ENCODE results near the gene RPGR.

The RPGR gene

GRCh38 chrX:38247051-38247450 is 80.3 kb downstream of the RPGR start:
- no peak for DNase-seq

- no peak for DNase-seq
Observed at GRCh38 chrX:38240541-38240940, 86.8 kb downstream of the RPGR start.

- DNase-seq: no peak
Observed at GRCh38 chrX:38236901-38237615, 90.3 kb downstream of the RPGR start.

- no peak for DNase-seq
Observed at GRCh38 chrX:38233891-38234667, 93.2 kb downstream of the RPGR start.

- no peak for DNase-seq
Observed at GRCh38 chrX:38232079-38232686, 95.1 kb downstream of the RPGR start.

- DNase-seq: no peak
Observed at GRCh38 chrX:38225093-38225492, 102.2 kb downstream of the RPGR start.

- DNase-seq: no peak
Observed at GRCh38 chrX:38224160-38224559, 103.1 kb downstream of the RPGR start.

- no peak for DNase-seq
Observed at GRCh38 chrX:38221391-38221929, 105.8 kb downstream of the RPGR start.

- peak; percentile 20 for DNase-seq
Observed at GRCh38 chrX:38220415-38221390, 106.6 kb downstream of the RPGR start, which contains the start of gene SRPX. TSS of gene SRPX (minus strand) at chrX:38220871. CDS start at chrX:38220792, 79 bp downstream.

GRCh38 chrX:38220024-38220414 is 107.3 kb downstream of the RPGR start:
- peak; percentile 11 for DNase-seq

All from NCI-H510A treated with DMSO at 0.1 percent for 48 hours (cell line).